SK-N-SH (cell line): Measurements from ENCODE around the gene HNRNPM. TPM values are rescaled to one million over a fixed set of nuclear protein-coding genes. Genes with fewer than 3 reads are reported as not detected.

Source experiments
- CTCF ChIA-PET: fragments of 300-600, 350-600 bp; formaldehyde crosslinking; extraction: SDS; loops from one replicate; lab custom pipeline; 2021; lab: Yijun Ruan, JAX
- POLR2A ChIA-PET: fragments of 350-600 bp; sonication (Branson Sonifier 250); formaldehyde crosslinking; extraction: SDS; loops from one replicate; lab custom pipeline; 2020; ENCODE audit warnings: antibody characterized with exemption, inconsistent platforms; lab: Yijun Ruan, JAX
- DNase-seq: peaks from one replicate; pipeline ENCODE4 v3.0.0; 2012
- H2AFZ ChIP-seq: fragments of 200-600 bp; sonication (generic); 2 replicates; pipeline ENCODE4 v1.8.1; 2016; ENCODE audit warnings: antibody characterized with exemption, mild to moderate bottlenecking, low read depth
- H3F3A ChIP-seq: fragments of 200-600 bp; sonication (generic); replicated peaks from 2 replicates; pipeline ENCODE3; 2016; ENCODE audit warnings: antibody characterized with exemption, mild to moderate bottlenecking; ENCODE audit not compliant: insufficient read depth
- H3K27ac ChIP-seq, 2 experiments: fragments of 200-500 bp in 1 of 2; fragments of 200-600 bp in 1 of 2; sonication (Bioruptor generic) in 1 of 2; sonication (generic), shearing (Covaris generic) in 1 of 2; 2 replicates each; pipeline versions ENCODE4 v1.5.1 to v1.6.1; 2014 to 2016; ENCODE audit warnings: low read depth in 2 of 2, inconsistent platforms in 1 of 2, low read length in 1 of 2, mild to moderate bottlenecking in 1 of 2, mixed read lengths in 1 of 2
- H3K27me3 ChIP-seq: fragments of 200-600 bp; sonication (generic), shearing (Covaris generic); 2 replicates; pipeline ENCODE4 v1.6.1; 2016; ENCODE audit warnings: mixed run types; ENCODE audit not compliant: insufficient read depth
- H3K36me3 ChIP-seq, 2 experiments: fragments of 200-500 bp in 1 of 2; fragments of 200-600 bp in 1 of 2; sonication (Bioruptor generic) in 1 of 2; sonication (generic) in 1 of 2; replicated peaks in 1 of 2; 2 replicates each; pipeline versions ENCODE3 to v1.5.1; 2014 to 2016; ENCODE audit warnings: low read length in 1 of 2, mild to moderate bottlenecking in 1 of 2; ENCODE audit not compliant: insufficient read depth in 2 of 2, control insufficient read depth in 1 of 2
- H3K4me1 ChIP-seq, 2 experiments: fragments of 200-500 bp in 1 of 2; fragments of 200-600 bp in 1 of 2; sonication (Bioruptor generic) in 1 of 2; sonication (generic), shearing (Covaris generic) in 1 of 2; 2 replicates each; pipeline versions ENCODE4 v1.5.1 to v1.6.1; 2014 to 2016; ENCODE audit warnings: low read depth in 1 of 2, low read length in 1 of 2, mixed run types in 1 of 2; ENCODE audit not compliant: insufficient read depth in 2 of 2, control insufficient read depth in 1 of 2
- H3K4me2 ChIP-seq: fragments of 200-600 bp; sonication (generic), shearing (Covaris generic); 2 replicates; pipeline ENCODE4 v1.6.1; 2017; ENCODE audit warnings: mixed run types
- H3K4me3 ChIP-seq, 2 experiments: fragments of 200-500 bp in 1 of 2; fragments of 200-600 bp in 1 of 2; sonication (Bioruptor generic) in 1 of 2; sonication (generic), shearing (Covaris generic) in 1 of 2; 2 replicates each; pipeline versions ENCODE4 v1.5.1 to v1.8.1; 2014 to 2016; ENCODE audit warnings: low read depth in 2 of 2, inconsistent platforms in 1 of 2, low read length in 1 of 2, mild to moderate bottlenecking in 1 of 2, mixed read lengths in 1 of 2, moderate library complexity in 1 of 2
- H3K79me2 ChIP-seq: fragments of 200-600 bp; sonication (generic); 2 replicates; pipeline ENCODE4 v1.8.1; 2017; ENCODE audit warnings: mild to moderate bottlenecking; ENCODE audit not compliant: insufficient read depth
- H3K9ac ChIP-seq: fragments of 200-600 bp; sonication (generic); 2 replicates; pipeline ENCODE4 v1.6.1; 2017; ENCODE audit warnings: mixed run types
- H3K9me2 ChIP-seq: fragments of 200-600 bp; sonication (generic); 2 replicates; pipeline ENCODE4 v1.6.1; 2017; ENCODE audit warnings: mixed run types
- H3K9me3 ChIP-seq: fragments of 200-600 bp; sonication (generic); 2 replicates; pipeline ENCODE4 v1.6.1; 2017; ENCODE audit warnings: mixed run types, mild to moderate bottlenecking, moderate library complexity
- H4K20me1 ChIP-seq: fragments of 200-600 bp; sonication (generic); 2 replicates; pipeline ENCODE4 v1.6.1; 2017; ENCODE audit warnings: mild to moderate bottlenecking, mixed run types; ENCODE audit not compliant: insufficient read depth
- CHD2 ChIP-seq: fragments of 150-350 bp; IDR thresholded peaks from 2 replicates; pipeline ENCODE4 v1.6.1; 2018; ENCODE audit warnings: low read length; ENCODE audit not compliant: partially characterized antibody
- EZH2phosphoT487 ChIP-seq: fragments of 200-600 bp; sonication (generic); IDR thresholded peaks from 2 replicates; pipeline ENCODE4 v1.6.1; 2017; ENCODE audit warnings: low read depth, mixed run types, mild to moderate bottlenecking, antibody characterized with exemption, moderate library complexity, borderline replicate concordance
- FOXJ3 ChIP-seq: sonication (generic); formaldehyde crosslinking; IDR thresholded peaks from 2 replicates; pipeline ENCODE4 v1.5.1; 2020; ENCODE audit warnings: mild to moderate bottlenecking, missing genetic modification reagents
- JUND ChIP-seq: IDR thresholded peaks from 2 replicates; pipeline ENCODE4 v1.4.0; 2012
- MAX ChIP-seq: IDR thresholded peaks from 2 replicates; pipeline ENCODE4 v1.4.0; 2012; ENCODE audit warnings: low read depth
- NRF1 ChIP-seq: IDR thresholded peaks from 2 replicates; pipeline ENCODE4 v1.6.1; 2012; ENCODE audit warnings: low read depth, mild to moderate bottlenecking, low read length
- POLR2AphosphoS5 ChIP-seq: IDR thresholded peaks from 2 replicates; pipeline ENCODE4 v1.6.1; 2012; ENCODE audit warnings: low read depth, low read length
- RCOR1 ChIP-seq: fragments of 150-350 bp; IDR thresholded peaks from 2 replicates; pipeline ENCODE4 v1.6.1; 2017; ENCODE audit warnings: antibody characterized with exemption, low read length
- RXRA ChIP-seq: IDR thresholded peaks from 2 replicates; pipeline ENCODE4 v1.4.0; 2012; ENCODE audit warnings: low read depth, mild to moderate bottlenecking, borderline replicate concordance
- SMC3 ChIP-seq: IDR thresholded peaks from 2 replicates; pipeline ENCODE4 v1.6.1; 2012; ENCODE audit warnings: low read depth, low read length, improper control_type of control experiment
- TAF1 ChIP-seq: IDR thresholded peaks from 2 replicates; pipeline ENCODE4 v1.6.1; 2012; ENCODE audit warnings: low read depth, mild to moderate bottlenecking, low read length, moderate library complexity, borderline replicate concordance
- TCF12 ChIP-seq: IDR thresholded peaks from 2 replicates; pipeline ENCODE4 v1.4.0; 2012
- TEAD4 ChIP-seq: IDR thresholded peaks from 2 replicates; pipeline ENCODE4 v1.4.0; 2012; ENCODE audit warnings: mild to moderate bottlenecking, borderline replicate concordance; ENCODE audit not compliant: insufficient read depth
- USF1 ChIP-seq: IDR thresholded peaks from 2 replicates; pipeline ENCODE4 v1.4.0; 2012; ENCODE audit warnings: low read depth, borderline replicate concordance
- YY1 ChIP-seq: IDR thresholded peaks from 2 replicates; pipeline ENCODE4 v1.4.0; 2012; ENCODE audit warnings: low read depth, mild to moderate bottlenecking
- ZBTB33 ChIP-seq: IDR thresholded peaks from 2 replicates; pipeline ENCODE4 v1.4.0; 2012; ENCODE audit warnings: low read depth, borderline replicate concordance
- WGBS: methylation state at CpG from one replicate; pipeline ENCODE4 v1.1.6; 2017; ENCODE audit warnings: low lambda C conversion rate; 5-methylcytosine and 5-hydroxymethylcytosine counted together
- polyA plus RNA-seq, 3 experiments: library from polyadenylated mRNA; depleted of rRNA; stranded (reverse); fragments of >200 nt; gene quantifications; 2 replicates each; pipeline ENCODE4 v1.2.3, GENCODE V29; 2012
- TF ChIP-seq, protein P1 (sequence below): IDR thresholded peaks from 2 replicates; pipeline ENCODE4; 2012
- TF ChIP-seq, protein P2 (sequence below): fragments of 150-350 bp; IDR thresholded peaks from 2 replicates; pipeline ENCODE4 v1.6.1; 2017; ENCODE audit warnings: antibody characterized with exemption, low read length, low read depth, borderline replicate concordance

The HNRNPM gene
- polyA plus RNA-seq, 1 of the 3 experiments (the other 2 are of a cell fraction) = 205 TPM

GRCh38 chr19:8397746-8398310 lies 46.9 kb upstream of the HNRNPM start:
- no peaks in the 10 kb centered on the region for H3F3A ChIP-seq
- peaks cover 0 to 16% of the 10 kb centered on the region in 2 experiments; a peak in 2 of 4 replicates for H3K4me1 ChIP-seq
- no peaks in the 10 kb centered on the region for H3K9me2 ChIP-seq
- H2AFZ ChIP-seq = no peak overlapping the region
- no peaks in the 10 kb centered on the region for H3K9me3 ChIP-seq
- no peaks in the 10 kb centered on the region for H3K27me3 ChIP-seq
- ChIA-PET CTCF (interaction anchor here (0.8 to 2.8 kb wide), 7 partner anchors 11 to 182 kb away, joined by 3 to 42 read pairs (median 4); no protein-coding TSS in a partner anchor), POLR2A (interaction anchor here (1.3 kb wide), 1 partner anchor 116 kb away, joined by 5 read pairs; the partner anchor contains the start of gene ZNF414)
- H3K4me3 ChIP-seq = no peak overlapping the region
- WGBS = 96% methylated on average over 3 of the region's 10 CpGs
- TF ChIP-seq, protein P1, sequence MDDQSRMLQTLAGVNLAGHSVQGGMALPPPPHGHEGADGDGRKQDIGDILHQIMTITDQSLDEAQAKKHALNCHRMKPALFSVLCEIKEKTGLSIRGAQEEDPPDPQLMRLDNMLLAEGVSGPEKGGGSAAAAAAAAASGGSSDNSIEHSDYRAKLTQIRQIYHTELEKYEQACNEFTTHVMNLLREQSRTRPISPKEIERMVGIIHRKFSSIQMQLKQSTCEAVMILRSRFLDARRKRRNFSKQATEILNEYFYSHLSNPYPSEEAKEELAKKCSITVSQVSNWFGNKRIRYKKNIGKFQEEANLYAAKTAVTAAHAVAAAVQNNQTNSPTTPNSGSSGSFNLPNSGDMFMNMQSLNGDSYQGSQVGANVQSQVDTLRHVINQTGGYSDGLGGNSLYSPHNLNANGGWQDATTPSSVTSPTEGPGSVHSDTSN = no peak
- no peak for TF ChIP-seq TAF1
- peaks cover 59% of the 10 kb centered on the region for H4K20me1 ChIP-seq
- no peak overlapping the region for H3K9ac ChIP-seq
- H3K27ac ChIP-seq = no peak overlapping the region
- peaks cover 68% of the 10 kb centered on the region for H3K79me2 ChIP-seq
- H3K36me3 ChIP-seq = peaks cover 0 to 14% of the 10 kb centered on the region in 2 experiments
- peak; percentile 24 for DNase-seq
- no peak overlapping the region for H3K4me2 ChIP-seq

- peak; percentile 14 for DNase-seq
- Histone ChIP-seq H3K79me2 (peaks cover 63% of the 10 kb centered on the region), H3K9ac (no peak overlapping the region), H3K4me1 (peaks cover 0 to 11% of the 10 kb centered on the region in 2 experiments; a peak in 2 of 4 replicates), H3K36me3 (peaks cover 0 to 14% of the 10 kb centered on the region in 2 experiments), H3K9me2 (no peaks in the 10 kb centered on the region), H3K9me3 (no peaks in the 10 kb centered on the region), H2AFZ (no peak overlapping the region), H3K4me3 (no peak overlapping the region), H4K20me1 (peaks cover 54% of the 10 kb centered on the region), H3K27ac (no peak overlapping the region), H3K4me2 (no peak overlapping the region), H3K27me3 (no peaks in the 10 kb centered on the region), H3F3A (no peaks in the 10 kb centered on the region)
- ChIA-PET CTCF (interaction anchor here (0.8 to 2.8 kb wide), 8 partner anchors 11 to 182 kb away, joined by 3 to 42 read pairs (median 4); no protein-coding TSS in a partner anchor), POLR2A (interaction anchor here (1.3 kb wide), 1 partner anchor 115 kb away, joined by 5 read pairs; the partner anchor contains the start of gene ZNF414)
- 81% methylated on average over 8 of the region's 9 CpGs for WGBS
- TF ChIP-seq ZBTB33 = no peak
- TF ChIP-seq CHD2 = no peak
- TF ChIP-seq FOXJ3 (CRISPR knock-in tag) = no peak
- no peak for TF ChIP-seq POLR2AphosphoS5
- TF ChIP-seq, protein P1 = no peak
- TF ChIP-seq YY1 = no peak
- no peak for TF ChIP-seq TAF1
- TF ChIP-seq, protein P2, sequence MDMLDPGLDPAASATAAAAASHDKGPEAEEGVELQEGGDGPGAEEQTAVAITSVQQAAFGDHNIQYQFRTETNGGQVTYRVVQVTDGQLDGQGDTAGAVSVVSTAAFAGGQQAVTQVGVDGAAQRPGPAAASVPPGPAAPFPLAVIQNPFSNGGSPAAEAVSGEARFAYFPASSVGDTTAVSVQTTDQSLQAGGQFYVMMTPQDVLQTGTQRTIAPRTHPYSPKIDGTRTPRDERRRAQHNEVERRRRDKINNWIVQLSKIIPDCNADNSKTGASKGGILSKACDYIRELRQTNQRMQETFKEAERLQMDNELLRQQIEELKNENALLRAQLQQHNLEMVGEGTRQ = no peak
- no peak for TF ChIP-seq TEAD4
- TF ChIP-seq NRF1 = no peak
- no peak for TF ChIP-seq TCF12
- no peak for TF ChIP-seq SMC3
- no peak for TF ChIP-seq MAX
- TF ChIP-seq EZH2phosphoT487 = no peak
- TF ChIP-seq RXRA = no peak
- no peak for TF ChIP-seq USF1
- no peak for TF ChIP-seq JUND
- TF ChIP-seq RCOR1 = no peak
Measured at GRCh38 chr19:8398311-8398771, 46.4 kb upstream of the HNRNPM start.
